PC-3 (cell line): ENCODE results near the gene RPS16. TPM values are rescaled to one million over a fixed set of nuclear protein-coding genes. Genes with fewer than 3 reads are reported as not detected.

Source experiments
- ATAC-seq: fragments of 200-7000 bp; cut with Tn5 transposase; 2 replicates; pipeline ENCODE4 v1.9.1; 2020; ENCODE audit warnings: mild to moderate bottlenecking, moderate library complexity
- BruUV-seq: library from RNA; stranded (reverse); fragments of 400-500 nt; replicated peaks from 2 replicates; lab custom pipeline; 2021; lab: Mats Ljungman, UMichigan
- CTCF ChIA-PET: fragments of 300-600 bp; sonication (Branson Sonifier 250); formaldehyde crosslinking; loops from one replicate; lab custom pipeline; 2022; ENCODE audit warnings: antibody characterized with exemption; lab: Charles Lee
- POLR2A ChIA-PET: fragments of 300-600 bp; sonication (Branson Sonifier 250); formaldehyde crosslinking; loops from one replicate; lab custom pipeline; 2022; ENCODE audit warnings: antibody characterized with exemption; ENCODE audit not compliant: unreplicated experiment; lab: Charles Lee
- DNase-seq: peaks from one replicate; pipeline ENCODE4 v3.0.0-alpha.2; 2015
- H2AFZ ChIP-seq: fragments of 300-600 bp; sonication (generic); 2 replicates; pipeline ENCODE4 v1.6.0; 2016; ENCODE audit warnings: antibody characterized with exemption, low read length
- H3F3A ChIP-seq: fragments of 300-600 bp; sonication (generic); one replicate; pipeline ENCODE4 v1.6.0; 2017; ENCODE audit warnings: antibody characterized with exemption, low read length, control low read depth, mild to moderate bottlenecking; ENCODE audit not compliant: unreplicated experiment
- H3K27ac ChIP-seq: fragments of 300-600 bp; sonication (generic); 2 replicates; pipeline ENCODE4 v1.5.1; 2016; ENCODE audit warnings: mild to moderate bottlenecking, low read length
- H3K27me3 ChIP-seq: fragments of 300-600 bp; sonication (generic); 2 replicates; pipeline ENCODE4 v1.6.1; 2016; ENCODE audit warnings: low read length, mixed read lengths
- H3K36me3 ChIP-seq: fragments of 300-600 bp; sonication (generic); 2 replicates; pipeline ENCODE4 v1.6.1; 2016; ENCODE audit warnings: low read depth, mixed run types, low read length, mixed read lengths
- H3K4me1 ChIP-seq: fragments of 300-600 bp; sonication (generic); 2 replicates; pipeline ENCODE4 v1.5.1; 2016; ENCODE audit warnings: low read length; ENCODE audit not compliant: insufficient read depth
- H3K4me2 ChIP-seq: fragments of 300-600 bp; sonication (generic); 2 replicates; pipeline ENCODE4 v1.6.0; 2016; ENCODE audit warnings: low read length
- H3K4me3 ChIP-seq: fragments of 300-600 bp; sonication (generic); 2 replicates; pipeline ENCODE4 v1.5.1; 2016; ENCODE audit warnings: mild to moderate bottlenecking, low read length, mixed read lengths
- H3K79me2 ChIP-seq: fragments of 300-600 bp; sonication (generic); 2 replicates; pipeline ENCODE4 v1.6.1; 2017; ENCODE audit warnings: low read length, mixed read lengths
- H3K9ac ChIP-seq: fragments of 300-600 bp; sonication (generic); 2 replicates; pipeline ENCODE4 v1.6.0; 2016; ENCODE audit warnings: mild to moderate bottlenecking, low read length
- H3K9me2 ChIP-seq: fragments of 300-600 bp; sonication (generic); replicated peaks from 2 replicates; pipeline ENCODE4 v1.6.1; 2016; ENCODE audit warnings: mixed run types, low read length, mixed read lengths
- H3K9me3 ChIP-seq: fragments of 300-600 bp; sonication (generic); 2 replicates; pipeline ENCODE4 v1.6.1; 2016; ENCODE audit warnings: low read length, mixed read lengths
- H4K20me1 ChIP-seq: fragments of 300-600 bp; sonication (generic); 2 replicates; pipeline ENCODE4 v1.6.1; 2016; ENCODE audit warnings: low read length, mixed read lengths
- CTCF ChIP-seq: fragments of 300-600 bp; sonication (generic); conservative IDR thresholded peaks from 2 replicates; pipeline ENCODE4 v1.5.1; 2017; ENCODE audit warnings: antibody characterized with exemption, low read depth, mild to moderate bottlenecking, low read length
- EZH2 ChIP-seq: fragments of 300-600 bp; sonication (generic); IDR thresholded peaks from one replicate; pipeline ENCODE4 v1.6.1; 2017; ENCODE audit warnings: antibody characterized with exemption, mild to moderate bottlenecking, low read length; ENCODE audit not compliant: unreplicated experiment
- EZH2phosphoT487 ChIP-seq: fragments of 300-600 bp; sonication (generic); IDR thresholded peaks from 2 replicates; pipeline ENCODE4 v1.6.1; 2018; ENCODE audit warnings: mild to moderate bottlenecking, antibody characterized with exemption, low read length, borderline replicate concordance
- intact Hi-C: fragments of 100-400 bp; cut with micrococcal nuclease; formaldehyde crosslinking; loops from 2 replicates; pipeline ENCODE4 v1.9.0; 2023
- total RNA-seq: library from RNA; depleted of rRNA; stranded (reverse); fragments of >200 nt; gene quantifications from 2 replicates; pipeline ENCODE4 v1.2.3, GENCODE V29; 2014

Gene RPS16
- total RNA-seq, 1 experiment from 2014 or later, result 418 TPM

GRCh38 chr19:39474139-39474620, 38.4 kb upstream of the RPS16 start:
- no peak for TF ChIP-seq EZH2
- peak; percentile 77 for TF ChIP-seq CTCF
- no peak for TF ChIP-seq EZH2phosphoT487
- no peaks in the 10 kb centered on the region for H3K9me3 ChIP-seq
- H3K9ac ChIP-seq, result no peak overlapping the region
- intact Hi-C loops, result loop anchor here (10.0 kb wide), 1 partner anchor 61 kb away; the partner anchor contains the start of gene EID2B
- no peaks in the 10 kb centered on the region for H3F3A ChIP-seq
- H3K36me3 ChIP-seq, result peaks cover 28% of the 10 kb centered on the region; the same call in 1 of the 2 replicates
- no peaks in the 10 kb centered on the region for H4K20me1 ChIP-seq
- ATAC-seq (peak; percentile 69), DNase-seq (peak; percentile 26)
- no peaks in the 10 kb centered on the region for H3K4me1 ChIP-seq
- no peak overlapping the region for H3K27ac ChIP-seq
- ChIA-PET POLR2A (no interaction called here), CTCF (interaction anchor here (0.6 kb wide), 2 partner anchors 25 to 39 kb away, joined by 3 read pairs; partner anchors contain the start of genes DLL3 and RPS16)
- BruUV-seq, result no TSS peak
- H3K9me2 ChIP-seq, result no peaks in the 10 kb centered on the region
- H3K27me3 ChIP-seq, result no peaks in the 10 kb centered on the region
- no peak overlapping the region for H3K4me2 ChIP-seq
- no peak overlapping the region for H3K4me3 ChIP-seq
- no peaks in the 10 kb centered on the region for H3K79me2 ChIP-seq
- no peak overlapping the region for H2AFZ ChIP-seq

- intact Hi-C loops, result loop anchor here (10.0 kb wide), 1 partner anchor 61 kb away; the partner anchor contains the start of gene EID2B
- POLR2A ChIA-PET, result no interaction called here
- Histone ChIP-seq H4K20me1 (no peaks in the 10 kb centered on the region), H3K4me1 (no peaks in the 10 kb centered on the region), H3K4me2 (no peak overlapping the region), H3K9me3 (no peaks in the 10 kb centered on the region), H3K27me3 (no peaks in the 10 kb centered on the region), H3K27ac (no peak overlapping the region), H3F3A (no peaks in the 10 kb centered on the region), H3K4me3 (no peak overlapping the region), H3K9ac (no peak overlapping the region), H2AFZ (no peak overlapping the region), H3K79me2 (no peaks in the 10 kb centered on the region), H3K9me2 (no peaks in the 10 kb centered on the region), H3K36me3 (peaks cover 30% of the 10 kb centered on the region; the same call in 1 of the 2 replicates)
- DNase-seq (no peak), ATAC-seq (no peak; the same call in 1 of the 2 replicates)
- no TSS peak for BruUV-seq
- no peak for TF ChIP-seq CTCF
- TF ChIP-seq EZH2, result no peak
- TF ChIP-seq EZH2phosphoT487, result no peak
- CTCF ChIA-PET, result interaction anchor here (0.6 kb wide), 2 partner anchors 25 to 38 kb away, joined by 3 read pairs; partner anchors contain the start of genes DLL3 and RPS16
These were observed 37.8 kb upstream of the RPS16 start for GRCh38 chr19:39473443-39473960.

- H3K27me3 ChIP-seq, result no peaks in the 10 kb centered on the region
- H3K4me3 ChIP-seq, result no peak overlapping the region
- H2AFZ ChIP-seq, result no peak overlapping the region
- no peak overlapping the region for H3K9ac ChIP-seq
- H3K79me2 ChIP-seq, result no peaks in the 10 kb centered on the region
- no peak overlapping the region for H3K27ac ChIP-seq
- peaks cover 34% of the 10 kb centered on the region; the same call in 1 of the 2 replicates for H3K36me3 ChIP-seq
- no peak for ATAC-seq
- TF ChIP-seq EZH2, result no peak
- TF ChIP-seq EZH2phosphoT487, result no peak
- TF ChIP-seq CTCF, result no peak
- DNase-seq, result no peak
- no peaks in the 10 kb centered on the region for H3K9me3 ChIP-seq
- ChIA-PET POLR2A (no interaction called here), CTCF (no interaction called here)
- no peaks in the 10 kb centered on the region for H3K9me2 ChIP-seq
- H3K4me1 ChIP-seq, result no peaks in the 10 kb centered on the region
- intact Hi-C loops, result loop anchor here (10.0 kb wide), 1 partner anchor 62 kb away; the partner anchor contains the start of gene EID2B
- no TSS peak for BruUV-seq
- no peaks in the 10 kb centered on the region for H3F3A ChIP-seq
- no peak overlapping the region for H3K4me2 ChIP-seq
- no peaks in the 10 kb centered on the region for H4K20me1 ChIP-seq
These were observed 37.1 kb upstream of the RPS16 start for GRCh38 chr19:39472746-39473442.
